HepG2 (cell line): ENCODE data around the gene C1GALT1. TPM values are rescaled to one million over a fixed set of nuclear protein-coding genes. Genes with fewer than 3 reads are reported as not detected.
A peak's percentile ranks its signal among the peaks of the same experiment; 100 is the strongest.

ENCODE experiments used
- AFF4 ChIP-seq: sonication (generic); formaldehyde crosslinking; IDR thresholded peaks from 2 replicates; pipeline ENCODE4 v1.4.0; 2020; ENCODE audit warnings: missing genetic modification reagents
- AGO1 ChIP-seq: fragments of 200-400 bp; formaldehyde crosslinking; IDR thresholded peaks from 2 replicates; pipeline ENCODE4 v1.6.1; 2017; ENCODE audit warnings: mild to moderate bottlenecking, low read depth, low read length, moderate library complexity; ENCODE audit not compliant: poor library complexity, severe bottlenecking
- DMTF1 ChIP-seq: sonication (generic); formaldehyde crosslinking; IDR thresholded peaks from 2 replicates; pipeline ENCODE4 v1.4.0; 2020; ENCODE audit warnings: mild to moderate bottlenecking, missing genetic modification reagents
- FOXJ3 ChIP-seq: sonication (generic); formaldehyde crosslinking; IDR thresholded peaks from 2 replicates; pipeline ENCODE4 v1.4.0; 2020; ENCODE audit warnings: missing genetic modification reagents, mild to moderate bottlenecking, borderline replicate concordance
- KLF16 ChIP-seq, 2 experiments: sonication (generic) in 1 of 2; formaldehyde crosslinking in 1 of 2; IDR thresholded peaks; 2 replicates each; pipeline versions ENCODE4 v1.6.1 to v1.8.0; 2016 to 2023; ENCODE audit warnings: missing genetic modification reagents in 2 of 2, missing compliant biosample characterization in 1 of 2
- NFKB2 ChIP-seq: sonication (generic); formaldehyde crosslinking; IDR thresholded peaks from 2 replicates; pipeline ENCODE4 v1.4.0; 2020; ENCODE audit warnings: missing genetic modification reagents, borderline replicate concordance
- PAX8 ChIP-seq: sonication (generic); formaldehyde crosslinking; IDR thresholded peaks from 2 replicates; pipeline ENCODE4 v1.8.0; 2022; ENCODE audit warnings: mild to moderate bottlenecking, missing genetic modification reagents, borderline replicate concordance
- SCMH1 ChIP-seq: sonication (generic); formaldehyde crosslinking; IDR thresholded peaks from 2 replicates; pipeline ENCODE4 v1.9.0; 2021; ENCODE audit warnings: missing genetic modification reagents, mild to moderate bottlenecking, borderline replicate concordance
- SP2 ChIP-seq: sonication (generic); formaldehyde crosslinking; IDR thresholded peaks from 2 replicates; pipeline ENCODE4 v1.5.1; 2020; ENCODE audit warnings: mild to moderate bottlenecking, missing genetic modification reagents
- SRF ChIP-seq: IDR thresholded peaks from 2 replicates; pipeline ENCODE4 v1.6.1; 2011; ENCODE audit warnings: mild to moderate bottlenecking, low read depth, low read length, moderate library complexity
- TEAD3 ChIP-seq: optimal IDR thresholded peaks from 2 replicates; pipeline ENCODE3; 2016; ENCODE audit warnings: borderline replicate concordance
- TP53 ChIP-seq: sonication (generic); formaldehyde crosslinking; conservative IDR thresholded peaks from 2 replicates; pipeline ENCODE4 v1.4.0; 2020; ENCODE audit warnings: missing genetic modification reagents
- ZBTB14 ChIP-seq: sonication (generic); formaldehyde crosslinking; IDR thresholded peaks from 2 replicates; pipeline ENCODE4 v1.4.0; 2020; ENCODE audit warnings: missing genetic modification reagents
- ZNF256 ChIP-seq: sonication (generic); formaldehyde crosslinking; conservative IDR thresholded peaks from 2 replicates; pipeline ENCODE4 v1.4.0; 2020; ENCODE audit warnings: missing genetic modification reagents
- ZNF609 ChIP-seq: sonication (generic); formaldehyde crosslinking; IDR thresholded peaks from 2 replicates; pipeline ENCODE4 v1.4.0; 2020; ENCODE audit warnings: mild to moderate bottlenecking, missing genetic modification reagents, borderline replicate concordance
- polyA plus RNA-seq, 8 experiments: library from polyadenylated mRNA; depleted of rRNA in 3 of 8; stranded (reverse) in 7 of 8; unstranded in 1 of 8; fragments of >200 nt; fragmentation: Illumina TruSeq in 4 of 8; extraction: Trizol in 4 of 8; gene quantifications; 2 replicates each; pipeline versions ENCODE4 v1.2.1 to v1.2.3, GENCODE V29; 2011 to 2016; ENCODE audit warnings: low read depth in 4 of 8, missing spikeins in 1 of 8, mixed read lengths in 1 of 8; ENCODE audit not compliant: insufficient read depth in 1 of 8
- total RNA-seq, 5 experiments: library from RNA; depleted of rRNA; stranded (reverse); fragments of >200 nt; fragmentation: Illumina TruSeq; extraction: Trizol; gene quantifications; 2 replicates each; pipeline ENCODE4 v1.2.3, GENCODE V29; 2016; ENCODE audit warnings: low read depth in 1 of 5

Gene C1GALT1
- total and polyA plus RNA-seq, 2 of the 13 experiments (the other 11 are each of a cell fraction or from before 2014, with no cell fraction given) = 57.1 to 65.9 TPM

- no peak for TF ChIP-seq PAX8 (CRISPR knock-in tag)
- TF ChIP-seq TEAD3 (CRISPR knock-in tag) = peak; percentile 60
- peak; percentile 84; the same call in 1 of the 2 replicates for TF ChIP-seq ZNF256 (CRISPR knock-in tag)
- TF ChIP-seq FOXJ3 = peak; percentile 70; the same call in 1 of the 2 replicates
- TF ChIP-seq ZNF609 (CRISPR knock-in tag) = peak; percentile 83
- TF ChIP-seq AFF4 = peak; percentile 51; the same call in 1 of the 2 replicates
- no peak for TF ChIP-seq SCMH1
- TF ChIP-seq KLF16 (CRISPR knock-in tag; IDR thresholded peaks at IDR 0.05) = peak in 1 of 2 experiments; percentile 34; a peak in 1 of 4 replicates
- TF ChIP-seq TP53 (CRISPR knock-in tag) = 0 out of 2 replicates have a peak, but pooled peaks have one; percentile 74
- peak; percentile 68; the same call in 1 of the 2 replicates for TF ChIP-seq NFKB2
- peak; percentile 87 for TF ChIP-seq ZBTB14 (CRISPR knock-in tag)
- peak; percentile 66 for TF ChIP-seq SP2 (CRISPR knock-in tag)
- no peak for TF ChIP-seq SRF
- TF ChIP-seq AGO1 = peak; percentile 87
- no peak for TF ChIP-seq DMTF1 (CRISPR knock-in tag)
Observed at GRCh38 chr7:7182156-7183060, at the start of gene C1GALT1 (continued).
